Vagina (tissue), 2 donors: ENCODE results near the gene POLG2. TPM values are rescaled to one million over a fixed set of nuclear protein-coding genes. Genes with fewer than 3 reads are reported as not detected.

Experiments used
- DNase-seq, 2 donors: peaks; one replicate each; pipeline ENCODE4 v3.0.0-alpha.2; 2017; ENCODE audit errors: extremely low spot score in 2 of 2
- H3K27ac ChIP-seq: fragments of 200-600 bp; sonication (generic); one replicate; pipeline ENCODE4 v1.5.1; 2019
- H3K27me3 ChIP-seq: fragments of 200-600 bp; sonication (generic); one replicate; pipeline ENCODE4 v1.5.1; 2019
- H3K36me3 ChIP-seq, 2 donors: fragments of 200-600 bp; sonication (generic); one replicate each; pipeline ENCODE4 v1.5.1; 2017 to 2019
- H3K4me1 ChIP-seq: fragments of 200-600 bp; sonication (generic); one replicate; pipeline ENCODE4 v1.5.1; 2019
- H3K4me3 ChIP-seq, 2 donors: fragments of 200-600 bp; sonication (generic); 1 replicate in 1 of 2; 2 replicates in 1 of 2; pipeline ENCODE4 v1.5.1; 2016 to 2019
- H3K9me3 ChIP-seq: fragments of 200-600 bp; sonication (generic); one replicate; pipeline ENCODE4 v1.5.1; 2019
- POLR2A ChIP-seq, 2 donors: fragments of 450-650 bp; IDR thresholded peaks; one replicate each; pipeline ENCODE4 v1.6.1; 2017; ENCODE audit warnings: antibody characterized with exemption in 2 of 2, mild to moderate bottlenecking in 2 of 2, moderate library complexity in 2 of 2
- POLR2AphosphoS5 ChIP-seq, 2 donors: sonication (generic); formaldehyde crosslinking; IDR thresholded peaks; one replicate each; pipeline ENCODE4 v1.9.0; 2017; ENCODE audit warnings: antibody characterized with exemption in 2 of 2, mild to moderate bottlenecking in 2 of 2, low read depth in 1 of 2; ENCODE audit not compliant: insufficient read depth in 1 of 2
- intact Hi-C: fragments of 100-400 bp; cut with DNase I; formaldehyde crosslinking; loops from one replicate; pipeline ENCODE4 v1.15.1; 2023
- total RNA-seq: library from RNA; depleted of rRNA; stranded (reverse); fragments of >200 nt; gene quantifications from one replicate; pipeline ENCODE4 v1.2.3, GENCODE V29; 2016
- TF ChIP-seq, protein P1 (sequence below), 3 experiments: fragments of 450-650 bp in 2 of 3; fragments of 200-600 bp in 1 of 3; sonication (generic) in 1 of 3; IDR thresholded peaks; one replicate each; pipeline ENCODE4 v1.5.1; 2017 to 2019; ENCODE audit warnings: antibody characterized with exemption in 3 of 3, mild to moderate bottlenecking in 2 of 3, moderate library complexity in 2 of 3

Gene POLG2
- total RNA-seq, 1 donor from 2014 or later, result 16.7 TPM

DNA sequence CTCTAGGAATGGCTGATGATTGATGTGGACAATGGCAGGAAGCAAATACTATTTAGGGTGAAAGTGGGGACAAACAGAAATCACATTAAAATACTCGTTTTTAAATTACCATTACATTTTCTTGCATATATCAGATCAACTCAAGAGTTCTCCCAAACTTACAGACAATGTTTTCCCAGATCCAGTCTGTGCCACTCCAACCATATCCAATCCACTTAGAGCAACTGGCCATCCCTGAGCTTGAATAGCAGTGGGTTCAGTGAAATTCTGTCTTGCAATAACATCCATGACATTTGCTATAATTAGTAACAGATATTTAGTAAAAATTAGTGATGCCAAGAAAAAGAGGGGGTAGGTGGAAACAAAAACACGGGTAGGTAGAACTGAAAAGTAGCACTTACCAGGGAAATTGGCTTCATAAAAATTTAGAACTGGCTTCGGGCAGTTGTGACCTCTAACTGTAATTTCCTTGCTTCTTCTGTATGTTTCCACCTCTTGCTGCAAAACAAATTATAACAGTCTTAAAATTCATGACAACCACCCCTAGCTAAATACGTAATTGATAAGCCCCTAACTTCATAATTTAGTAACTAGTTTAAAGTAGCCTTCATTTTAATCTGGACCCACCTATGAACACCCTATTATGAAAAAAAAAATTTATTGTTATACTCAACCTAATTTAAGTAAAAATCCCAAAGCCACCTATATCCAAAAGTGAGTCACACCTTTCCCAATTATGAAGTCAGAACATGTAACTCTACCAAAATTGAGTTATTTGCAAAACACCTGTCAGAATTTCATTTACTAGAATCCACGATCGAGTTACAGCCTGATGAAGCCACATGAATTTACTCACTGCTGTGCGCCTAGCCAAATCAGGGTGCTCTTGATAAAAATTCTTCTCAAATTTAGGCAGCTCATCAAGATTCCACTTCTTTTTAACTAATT, 7.2 kb upstream of the POLG2 start:
- Histone ChIP-seq H3K27ac (peak overlapping the region; percentile 99), H3K9me3 (no peaks in the 10 kb centered on the region), H3K27me3 (no peaks in the 10 kb centered on the region), H3K36me3 (peaks cover 14 to 56% of the 10 kb centered on the region in 2 donors), H3K4me1 (peaks cover 73% of the 10 kb centered on the region), H3K4me3 (peak overlapping the region; percentile 76 to 89)
- intact Hi-C loops, result no loop called here
- TF ChIP-seq, protein P1, sequence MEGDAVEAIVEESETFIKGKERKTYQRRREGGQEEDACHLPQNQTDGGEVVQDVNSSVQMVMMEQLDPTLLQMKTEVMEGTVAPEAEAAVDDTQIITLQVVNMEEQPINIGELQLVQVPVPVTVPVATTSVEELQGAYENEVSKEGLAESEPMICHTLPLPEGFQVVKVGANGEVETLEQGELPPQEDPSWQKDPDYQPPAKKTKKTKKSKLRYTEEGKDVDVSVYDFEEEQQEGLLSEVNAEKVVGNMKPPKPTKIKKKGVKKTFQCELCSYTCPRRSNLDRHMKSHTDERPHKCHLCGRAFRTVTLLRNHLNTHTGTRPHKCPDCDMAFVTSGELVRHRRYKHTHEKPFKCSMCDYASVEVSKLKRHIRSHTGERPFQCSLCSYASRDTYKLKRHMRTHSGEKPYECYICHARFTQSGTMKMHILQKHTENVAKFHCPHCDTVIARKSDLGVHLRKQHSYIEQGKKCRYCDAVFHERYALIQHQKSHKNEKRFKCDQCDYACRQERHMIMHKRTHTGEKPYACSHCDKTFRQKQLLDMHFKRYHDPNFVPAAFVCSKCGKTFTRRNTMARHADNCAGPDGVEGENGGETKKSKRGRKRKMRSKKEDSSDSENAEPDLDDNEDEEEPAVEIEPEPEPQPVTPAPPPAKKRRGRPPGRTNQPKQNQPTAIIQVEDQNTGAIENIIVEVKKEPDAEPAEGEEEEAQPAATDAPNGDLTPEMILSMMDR (IDR thresholded peaks at IDR 0.05), result no peak
- no peak for TF ChIP-seq POLR2AphosphoS5 (IDR thresholded peaks at IDR 0.05; ENCODE audit: insufficient read depth in 1 of 2, low read depth in 1 of 2)
- no peak for TF ChIP-seq POLR2A (IDR thresholded peaks at IDR 0.05)
- DNase-seq, result no peak

- Histone ChIP-seq H3K27me3 (no peaks in the 10 kb centered on the region), H3K27ac (peak overlapping the region; percentile 99), H3K9me3 (no peaks in the 10 kb centered on the region), H3K4me3 (peak overlapping the region in 1 of 2 donors; percentile 76), H3K4me1 (peaks cover 70% of the 10 kb centered on the region), H3K36me3 (peaks cover 14 to 64% of the 10 kb centered on the region in 2 donors)
- intact Hi-C loops, result no loop called here
- TF ChIP-seq, protein P1 (IDR thresholded peaks at IDR 0.05), result no peak
- no peak for TF ChIP-seq POLR2AphosphoS5 (IDR thresholded peaks at IDR 0.05; ENCODE audit: insufficient read depth in 1 of 2, low read depth in 1 of 2)
- no peak for TF ChIP-seq POLR2A (IDR thresholded peaks at IDR 0.05)
- no peak for DNase-seq
Observed at GRCh38 chr17:64503341-64503740, 6.5 kb upstream of the POLG2 start.

GRCh38 chr17:64502809-64503208, 6.0 kb upstream of the POLG2 start:
- no peaks in the 10 kb centered on the region for H3K27me3 ChIP-seq
- no peak for DNase-seq
- H3K4me1 ChIP-seq, result peaks cover 70% of the 10 kb centered on the region
- intact Hi-C loops, result no loop called here
- H3K4me3 ChIP-seq, result no peak overlapping the region
- TF ChIP-seq, protein P1 (IDR thresholded peaks at IDR 0.05), result no peak
- TF ChIP-seq POLR2AphosphoS5 (IDR thresholded peaks at IDR 0.05; ENCODE audit: insufficient read depth in 1 of 2, low read depth in 1 of 2) (no peak), POLR2A (IDR thresholded peaks at IDR 0.05) (no peak)
- H3K36me3 ChIP-seq, result peaks cover 14 to 69% of the 10 kb centered on the region in 2 donors
- no peaks in the 10 kb centered on the region for H3K9me3 ChIP-seq
- no peak overlapping the region for H3K27ac ChIP-seq

- H3K27ac ChIP-seq, result no peak overlapping the region
Observed at GRCh38 chr17:64502021-64502420, 5.2 kb upstream of the POLG2 start.

More at GRCh38 chr17:64502021-64502420, 5.2 kb upstream of the POLG2 start:
- Histone ChIP-seq H3K27me3 (no peaks in the 10 kb centered on the region), H3K36me3 (peaks cover 14 to 73% of the 10 kb centered on the region in 2 donors), H3K4me1 (peaks cover 74% of the 10 kb centered on the region), H3K4me3 (no peak overlapping the region), H3K9me3 (no peaks in the 10 kb centered on the region)
- intact Hi-C loops, result no loop called here
- no peak for DNase-seq
- no peak for TF ChIP-seq POLR2A (IDR thresholded peaks at IDR 0.05)
- no peak for TF ChIP-seq POLR2AphosphoS5 (IDR thresholded peaks at IDR 0.05; ENCODE audit: insufficient read depth in 1 of 2, low read depth in 1 of 2)
- TF ChIP-seq, protein P1 (IDR thresholded peaks at IDR 0.05), result no peak
